Stimulated activated CD8-positive, alpha-beta memory T cell treated with anti-CD3 and anti-CD28 coated beads, Interleukin-12 subunit alpha, Interleukin-12 subunit beta, amount 100 ng/mL, for 4 hours (primary cell): ENCODE results near the gene SEC14L5.

Experiments used
- DNase-seq: peaks from one replicate; pipeline ENCODE4 v3.0.0-alpha.2; 2020; ENCODE audit warnings: low read depth

Gene SEC14L5

DNA sequence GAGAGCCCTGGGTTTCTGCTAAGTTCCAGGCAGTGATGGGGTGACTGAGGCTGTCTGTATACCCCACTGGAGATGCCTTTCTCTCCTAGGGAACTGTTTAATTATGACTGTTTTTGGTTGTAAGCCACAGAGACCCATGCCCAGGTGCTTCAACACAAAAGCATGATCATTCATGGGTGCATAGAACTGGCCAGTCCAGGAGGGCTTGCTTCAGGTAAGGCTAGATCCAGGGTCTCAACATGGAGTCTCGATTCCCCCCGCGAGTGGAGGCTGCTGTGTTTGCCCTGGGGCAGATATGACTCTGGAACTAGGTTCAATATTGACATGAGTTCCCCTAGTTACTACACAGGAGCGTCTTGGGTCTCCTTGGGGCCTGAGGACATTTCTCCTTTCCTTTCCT lies 57.8 kb downstream of the SEC14L5 start:
- no peak for DNase-seq

DNA sequence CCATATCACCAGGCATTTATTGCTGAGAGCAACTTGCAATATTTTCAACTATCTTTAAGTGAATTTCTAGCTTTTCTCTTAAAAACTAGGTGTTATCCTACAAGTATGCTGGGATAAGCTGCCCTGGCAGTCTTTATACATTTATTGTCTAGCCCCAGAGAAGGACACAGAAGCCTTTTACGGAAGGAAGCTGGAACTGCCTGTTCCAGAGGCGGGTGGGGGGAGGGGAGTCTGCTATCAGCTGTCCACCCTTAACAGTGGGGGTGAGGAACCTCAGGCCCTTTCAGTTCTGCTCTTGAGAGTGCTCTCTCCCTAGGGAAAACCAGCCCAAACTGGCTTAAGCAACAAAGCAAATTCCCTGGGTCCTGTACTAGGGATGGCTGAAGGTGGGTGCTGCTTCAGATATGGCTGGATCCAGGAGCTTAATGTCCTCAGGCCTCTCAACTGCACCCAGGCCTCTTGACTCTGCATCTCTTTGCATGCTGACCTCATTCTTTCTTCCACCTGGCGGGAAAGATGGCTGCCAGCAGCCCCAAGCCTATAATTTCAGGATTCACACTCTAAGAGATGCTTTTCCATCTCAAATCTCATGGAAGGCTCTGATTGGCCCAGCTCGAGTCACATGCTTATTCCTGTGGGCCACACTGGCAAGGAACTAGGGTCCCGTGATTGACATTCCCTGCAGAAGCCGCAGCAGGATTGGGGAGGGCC lies 59.0 kb downstream of the SEC14L5 start:
- DNase-seq, result no peak

DNA sequence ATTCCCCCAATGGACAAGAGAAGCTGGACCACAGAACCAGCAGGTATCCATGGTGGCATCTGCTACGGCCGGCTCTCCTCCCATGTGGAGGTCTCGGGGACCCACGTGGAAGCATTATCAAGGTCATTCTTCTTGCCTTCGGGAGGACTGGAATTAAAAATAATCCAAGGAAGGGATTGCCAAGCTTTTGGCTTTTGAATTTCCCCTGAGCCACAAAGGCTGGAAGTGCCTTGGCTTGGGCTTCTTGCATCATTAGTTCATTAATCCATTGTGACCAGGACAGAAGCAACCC lies 59.5 kb downstream of the SEC14L5 start:
- DNase-seq, result no peak

GRCh38 chr16:5018793-5019192 lies 60.7 kb downstream of the SEC14L5 start:
- no peak for DNase-seq

DNA sequence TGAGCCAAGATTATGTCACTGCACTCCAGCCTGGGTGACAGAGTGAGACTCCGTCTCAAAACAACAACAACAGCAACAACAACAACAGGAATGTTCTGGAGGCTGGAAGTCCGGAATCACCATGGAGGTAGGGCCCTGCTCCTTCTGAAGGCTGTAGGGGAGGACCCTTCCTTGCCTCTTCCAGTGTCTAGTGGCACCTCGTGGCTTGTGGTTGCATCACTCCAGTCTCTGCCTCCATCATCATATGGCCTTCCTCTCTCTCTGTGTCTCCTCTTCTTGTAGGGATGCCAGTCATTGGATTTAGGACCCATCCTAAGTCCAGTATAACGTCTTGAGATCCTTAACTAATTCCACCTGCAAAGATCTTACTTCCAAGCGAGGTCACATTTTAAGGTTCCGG lies 61.6 kb downstream of the SEC14L5 start:
- DNase-seq, result no peak

DNA sequence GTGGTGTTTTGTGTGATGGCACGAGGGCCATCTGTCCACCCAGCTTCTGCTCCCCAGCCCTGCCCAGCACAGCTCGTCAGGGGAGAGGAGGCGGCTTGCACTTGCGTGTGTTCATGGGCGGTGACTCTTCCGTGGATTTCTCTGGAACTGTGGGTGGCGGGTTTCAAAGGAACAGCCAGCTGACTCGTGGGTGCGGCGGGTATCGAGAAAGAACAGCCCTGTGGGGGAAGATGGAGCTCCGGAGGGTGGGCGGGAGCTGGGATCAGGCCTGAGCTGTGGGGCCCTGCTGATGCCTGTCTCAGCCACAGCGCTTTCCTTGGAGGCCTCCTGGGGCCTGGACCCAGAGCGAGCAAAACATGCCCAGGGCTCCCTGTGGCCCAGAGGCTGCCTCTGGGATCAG lies 62.4 kb downstream of the SEC14L5 start:
- no peak for DNase-seq

DNA sequence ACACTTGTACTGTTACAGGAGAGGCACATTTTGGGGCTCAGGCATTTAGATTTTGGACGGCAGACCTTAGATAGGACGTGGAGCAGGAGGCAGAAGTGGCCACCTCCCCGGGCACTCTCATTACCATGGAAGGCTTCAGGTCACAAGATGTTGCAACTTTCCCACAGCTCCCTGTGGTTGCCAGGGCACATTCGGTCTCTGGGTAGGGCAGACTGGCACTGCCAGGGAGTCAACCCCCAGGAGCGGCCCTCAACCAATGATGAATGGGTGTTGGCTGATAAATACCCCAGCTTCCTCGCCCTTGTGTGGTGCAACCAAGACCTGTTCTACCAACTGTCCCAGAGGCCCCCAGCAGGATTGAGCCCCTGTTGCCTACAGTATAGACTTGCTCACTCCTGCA lies 64.4 kb downstream of the SEC14L5 start:
- no peak for DNase-seq

GRCh38 chr16:5024632-5025031 lies 66.5 kb downstream of the SEC14L5 start:
- DNase-seq, result no peak

GRCh38 chr16:5025171-5025632 lies 67.1 kb downstream of the SEC14L5 start:
- no peak for DNase-seq

DNA sequence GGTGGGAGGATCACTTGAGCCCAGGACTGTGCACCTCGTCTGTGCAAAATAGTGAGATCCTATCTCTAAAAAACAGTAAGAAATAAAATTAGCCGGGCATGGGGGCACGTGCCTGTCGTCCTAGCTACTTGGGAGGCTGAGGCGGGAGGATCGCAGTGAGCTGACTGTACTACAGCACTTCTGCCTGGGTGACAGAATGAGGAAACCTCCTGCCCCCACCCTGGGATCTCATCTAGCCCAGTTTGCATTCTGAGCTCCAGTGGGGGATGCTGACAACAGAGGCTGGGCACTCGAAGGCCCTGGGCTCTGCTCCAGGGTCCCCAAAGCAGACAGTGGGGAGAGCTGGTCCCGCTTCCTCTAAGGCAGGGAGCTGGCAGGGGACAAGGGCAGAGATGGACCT lies 68.5 kb downstream of the SEC14L5 start:
- DNase-seq, result no peak

DNA sequence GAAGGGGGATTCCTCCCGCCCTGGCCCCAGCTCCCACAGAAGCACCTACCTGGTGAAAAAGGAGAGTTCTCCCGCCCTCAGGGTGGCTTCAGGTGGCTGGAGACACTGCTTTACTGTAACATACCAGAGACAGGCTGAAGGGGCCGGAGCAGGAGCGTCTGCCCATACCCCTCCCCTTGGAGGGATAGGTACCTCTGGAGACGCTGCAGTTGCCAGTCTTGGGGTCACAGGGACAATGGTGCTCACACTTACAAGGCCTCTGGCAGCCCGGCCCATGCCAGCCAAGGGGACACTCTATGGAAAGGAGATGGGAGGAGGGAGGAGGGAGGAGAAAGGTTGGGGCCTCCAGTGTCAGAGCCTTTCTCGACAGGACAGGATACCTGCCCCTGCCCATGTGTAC lies 69.0 kb downstream of the SEC14L5 start:
- DNase-seq, result no peak

- DNase-seq, result no peak
These were observed 69.6 kb downstream of the SEC14L5 start for GRCh38 chr16:5027575-5028235.

- no peak for DNase-seq
These were observed 70.9 kb downstream of the SEC14L5 start for GRCh38 chr16:5028950-5029475.

DNA sequence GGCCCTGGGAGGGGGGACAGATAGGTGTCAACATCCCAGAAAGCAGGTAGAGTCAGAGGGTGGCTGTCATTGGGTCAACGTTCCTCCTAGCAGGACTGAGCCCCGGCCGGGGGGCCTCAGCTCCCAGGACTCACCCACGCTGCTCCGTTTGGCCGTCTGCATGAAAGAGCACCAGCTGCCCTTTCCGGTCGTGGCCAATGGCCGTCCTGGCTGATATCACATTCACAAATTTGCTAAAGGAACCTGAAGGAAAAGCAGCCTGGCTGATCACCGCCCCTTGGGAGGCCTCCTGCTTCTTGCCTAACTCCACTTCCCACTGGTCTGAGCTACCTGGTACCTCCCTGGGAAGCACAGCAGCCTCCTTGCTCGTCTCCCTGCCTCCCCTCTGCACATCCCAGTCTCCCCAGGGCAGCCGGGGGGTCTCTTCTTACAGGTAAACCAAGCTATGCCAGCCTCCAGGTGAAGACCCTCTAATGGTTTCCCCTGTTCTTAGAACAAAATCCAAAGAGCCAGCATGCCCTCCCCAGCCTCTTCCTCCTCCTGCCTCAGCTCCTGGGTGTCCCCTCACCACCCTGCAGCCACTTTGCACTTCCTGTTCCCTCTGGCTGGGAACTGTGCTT lies 72.2 kb downstream of the SEC14L5 start:
- DNase-seq, result no peak

DNA sequence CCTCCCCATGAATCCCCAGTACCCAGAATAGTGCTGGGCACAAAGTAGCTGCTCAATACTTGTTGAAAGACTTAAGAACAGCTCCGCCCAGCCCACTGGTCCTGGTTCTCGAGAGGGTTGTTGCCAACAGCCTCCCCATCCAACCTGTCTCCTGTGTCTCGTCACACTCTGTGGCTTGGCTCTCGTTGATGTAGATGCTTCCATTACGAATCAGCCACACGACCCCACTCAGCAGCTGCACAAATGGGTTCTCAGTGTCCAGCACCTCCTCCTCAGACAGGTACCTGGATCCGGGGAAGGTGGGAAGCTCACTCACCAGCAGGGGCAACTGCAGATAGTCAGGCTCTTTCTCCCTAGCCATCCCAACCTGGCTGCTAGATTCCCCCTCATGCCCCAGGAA lies 73.5 kb downstream of the SEC14L5 start:
- no peak for DNase-seq

DNA sequence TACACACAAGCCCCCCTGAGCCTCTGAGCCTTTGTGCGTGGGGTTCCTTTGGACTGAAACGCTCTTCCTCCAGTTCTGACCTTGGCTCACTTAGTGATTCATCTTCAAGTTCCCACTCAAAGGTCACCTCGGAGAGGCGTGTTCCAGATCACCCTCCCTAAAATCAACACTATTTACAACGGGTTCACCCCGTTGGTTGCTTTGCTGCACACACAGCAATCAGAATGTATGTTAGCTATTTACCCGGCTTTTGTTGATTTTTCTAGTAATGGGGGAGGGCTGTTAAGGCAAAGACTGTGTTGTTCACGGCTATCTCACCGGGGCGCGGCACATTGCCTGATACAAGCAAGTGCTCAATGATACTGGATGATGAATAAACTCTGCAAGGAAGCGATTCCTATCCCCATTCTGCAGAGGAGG lies 74.6 kb downstream of the SEC14L5 start:
- no peak for DNase-seq

DNA sequence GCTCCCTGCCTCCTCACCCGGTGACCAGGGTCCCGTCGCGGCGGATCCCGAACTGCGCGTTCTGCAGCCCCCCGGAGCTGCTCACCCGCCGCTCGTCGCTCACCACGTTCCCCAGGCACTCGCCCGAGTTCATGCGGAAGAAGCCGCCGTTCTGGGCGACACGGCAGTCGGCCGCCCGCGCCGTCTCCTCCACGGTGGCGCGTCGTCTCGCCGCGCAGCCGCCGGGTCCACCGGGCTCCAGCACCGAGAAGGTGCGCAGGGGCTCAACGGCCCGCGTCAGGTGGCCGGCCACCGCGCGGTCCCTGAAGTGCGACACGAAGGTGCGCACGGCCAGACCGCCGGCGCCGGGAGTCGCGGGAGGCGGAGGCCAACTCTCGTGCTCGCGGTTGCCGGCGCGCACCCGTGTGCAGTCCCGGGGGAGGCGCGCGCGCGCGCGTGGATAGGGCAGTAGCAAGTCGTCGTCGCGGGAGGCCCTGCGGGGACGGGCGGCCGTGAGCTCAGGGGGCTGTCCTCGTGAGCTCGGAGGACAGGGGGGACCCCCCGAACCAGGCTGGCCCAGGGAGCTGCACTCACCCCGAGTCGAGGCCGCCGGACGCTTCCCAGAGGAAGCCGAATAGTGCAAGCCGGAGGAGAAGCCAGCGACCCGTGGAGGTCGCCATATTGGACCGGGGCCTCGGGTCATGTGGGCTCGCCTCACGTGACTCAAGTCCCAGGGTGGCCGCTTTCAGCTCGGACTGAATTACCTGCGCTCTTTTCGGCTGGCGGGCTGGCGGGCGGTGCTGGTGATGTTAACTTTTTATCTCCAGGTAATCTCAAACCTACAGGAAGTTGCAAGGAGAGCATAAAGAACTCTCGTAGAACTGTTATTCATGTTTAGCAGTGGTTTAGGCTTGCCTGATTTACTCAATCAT lies 75.4 kb downstream of the SEC14L5 start, which contains the start of gene NAGPA:
Gene NAGPA (minus strand): TSS at position 680 of the 911 bp plus-strand sequence. CDS start 21 bp downstream, at position 659.
- DNase-seq, result peak; percentile 72

GRCh38 chr16:5034167-5034523 lies 76.0 kb downstream of the SEC14L5 start:
- no peak for DNase-seq

DNA sequence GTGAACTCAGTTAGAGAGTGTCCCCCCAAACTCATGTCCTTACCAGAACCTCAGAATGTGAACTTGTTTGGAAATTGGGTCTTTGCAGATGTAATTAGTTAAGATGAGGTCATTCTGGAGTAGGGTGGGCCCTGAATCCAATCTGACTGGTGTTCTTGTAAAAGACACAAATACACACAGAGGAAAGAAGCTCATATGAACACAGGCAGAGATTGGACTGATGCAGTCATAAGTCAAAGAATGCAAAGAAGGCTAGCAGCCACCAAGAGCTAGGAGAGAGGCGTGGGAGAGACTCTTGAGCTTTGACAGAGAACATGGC lies 77.7 kb downstream of the SEC14L5 start:
- DNase-seq, result no peak

DNA sequence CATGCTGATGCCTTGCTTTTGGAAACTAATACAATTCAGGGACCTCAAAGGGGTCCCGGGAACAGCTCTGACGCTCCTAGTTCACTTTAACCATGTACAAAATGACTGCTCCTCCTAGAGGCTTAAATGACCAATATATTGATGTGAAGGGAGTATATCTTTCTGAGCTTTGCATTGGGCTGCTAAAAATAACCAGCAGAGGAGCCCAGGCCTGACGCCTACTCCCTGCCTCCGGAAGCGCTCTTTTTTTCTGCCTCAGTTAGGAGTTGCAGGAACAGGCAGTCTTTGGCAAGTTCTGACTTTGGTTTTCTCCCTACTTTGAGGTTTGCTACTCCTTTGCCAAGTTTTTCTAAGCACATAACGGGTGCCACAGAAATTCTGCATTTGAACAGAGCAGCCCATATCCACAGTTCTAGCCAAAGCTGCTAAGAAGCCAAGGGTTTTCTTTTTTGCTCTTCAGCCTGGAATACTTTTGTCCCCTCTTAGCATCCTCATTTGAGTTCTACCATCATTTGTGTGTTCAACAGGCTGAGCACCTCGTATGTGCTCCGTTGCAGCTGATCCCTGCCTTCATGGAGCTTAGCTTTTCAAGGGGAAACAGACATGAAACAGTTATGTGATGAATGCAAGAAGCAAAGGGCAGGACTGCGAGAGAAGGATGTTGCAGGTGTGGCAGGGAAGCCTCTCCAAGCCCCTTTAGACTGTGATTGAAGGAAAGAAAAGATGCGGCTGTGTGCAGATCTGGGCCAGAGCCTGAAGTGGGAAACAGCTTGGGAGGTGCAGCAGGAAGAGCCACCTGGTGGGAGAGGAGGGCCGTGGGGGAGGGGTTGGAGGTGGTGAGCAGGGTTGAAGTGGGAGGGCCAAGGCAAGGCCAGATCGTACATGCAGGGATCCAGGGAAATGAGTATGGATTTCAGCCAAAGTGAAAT lies 78.4 kb downstream of the SEC14L5 start:
- no peak for DNase-seq

DNA sequence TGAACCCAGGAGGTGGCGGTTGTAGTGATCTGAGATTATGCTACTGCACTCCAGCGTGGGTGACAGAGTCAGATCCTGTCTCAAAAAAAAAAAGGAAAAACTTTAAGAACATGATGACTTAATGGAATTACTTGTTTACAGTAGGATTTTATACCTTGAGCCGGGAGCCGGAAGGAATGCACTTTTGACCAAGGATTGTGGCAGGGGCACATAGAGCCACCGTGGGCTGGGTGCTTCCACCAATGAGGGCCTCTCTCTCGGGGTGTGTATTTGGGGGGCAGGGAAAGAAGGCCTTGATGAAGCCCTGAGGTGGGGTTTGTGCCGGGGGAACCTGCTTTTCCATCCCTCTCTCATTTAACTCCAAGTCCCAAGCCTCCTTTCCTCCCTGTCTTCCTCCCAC lies 82.3 kb downstream of the SEC14L5 start:
- DNase-seq, result no peak
